Sigmoid colon (tissue), 3 donors: ENCODE results near the gene LHFPL5.

Source experiments
- POLR2A ChIP-seq, 2 donors: fragments of 450-650 bp; IDR thresholded peaks; one replicate each; pipeline ENCODE4 v1.6.1; 2016; ENCODE audit warnings: antibody characterized with exemption in 2 of 2, mild to moderate bottlenecking in 2 of 2, moderate library complexity in 2 of 2
- TF ChIP-seq, protein P1 (sequence below), 4 experiments: fragments of 450-650 bp in 3 of 4; fragments of 200-600 bp in 1 of 4; IDR thresholded peaks; one replicate each; pipeline ENCODE4 v1.5.1; 2016 to 2019; ENCODE audit warnings: antibody characterized with exemption in 4 of 4, mild to moderate bottlenecking in 3 of 4, moderate library complexity in 2 of 4

DNA sequence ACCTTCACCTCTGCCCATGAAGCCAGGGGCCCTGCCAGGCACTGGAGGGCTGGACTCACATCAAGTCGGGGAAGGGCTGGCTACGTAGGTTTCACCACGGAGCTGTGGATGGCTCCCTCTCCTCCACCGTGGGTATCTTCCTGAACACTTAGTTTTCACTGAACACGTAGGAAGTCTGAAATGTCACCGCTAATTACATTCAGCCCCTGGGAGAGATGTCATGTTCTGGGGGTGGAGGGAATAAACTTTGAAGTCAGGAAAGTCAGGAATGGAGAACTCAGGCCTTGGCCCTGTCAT lies 6.5 kb downstream of the LHFPL5 start:
- TF ChIP-seq, protein P1, sequence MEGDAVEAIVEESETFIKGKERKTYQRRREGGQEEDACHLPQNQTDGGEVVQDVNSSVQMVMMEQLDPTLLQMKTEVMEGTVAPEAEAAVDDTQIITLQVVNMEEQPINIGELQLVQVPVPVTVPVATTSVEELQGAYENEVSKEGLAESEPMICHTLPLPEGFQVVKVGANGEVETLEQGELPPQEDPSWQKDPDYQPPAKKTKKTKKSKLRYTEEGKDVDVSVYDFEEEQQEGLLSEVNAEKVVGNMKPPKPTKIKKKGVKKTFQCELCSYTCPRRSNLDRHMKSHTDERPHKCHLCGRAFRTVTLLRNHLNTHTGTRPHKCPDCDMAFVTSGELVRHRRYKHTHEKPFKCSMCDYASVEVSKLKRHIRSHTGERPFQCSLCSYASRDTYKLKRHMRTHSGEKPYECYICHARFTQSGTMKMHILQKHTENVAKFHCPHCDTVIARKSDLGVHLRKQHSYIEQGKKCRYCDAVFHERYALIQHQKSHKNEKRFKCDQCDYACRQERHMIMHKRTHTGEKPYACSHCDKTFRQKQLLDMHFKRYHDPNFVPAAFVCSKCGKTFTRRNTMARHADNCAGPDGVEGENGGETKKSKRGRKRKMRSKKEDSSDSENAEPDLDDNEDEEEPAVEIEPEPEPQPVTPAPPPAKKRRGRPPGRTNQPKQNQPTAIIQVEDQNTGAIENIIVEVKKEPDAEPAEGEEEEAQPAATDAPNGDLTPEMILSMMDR (IDR thresholded peaks at IDR 0.05) = no peak
- no peak for TF ChIP-seq POLR2A (IDR thresholded peaks at IDR 0.05)
